Activated CD4-positive, alpha-beta T cell treated with anti-CD3 and anti-CD28 coated beads, Interleukin-2, Interleukin-4, amounts not matched to agents 100 ng/mL and 50 ng/mL, durations not matched to agents 16 hours and 8 hours (primary cell): ENCODE data around the gene XYLT1.

Experiments used
- DNase-seq: peaks from one replicate; pipeline ENCODE4 v3.0.0-alpha.2; 2020; ENCODE audit warnings: low spot score

XYLT1 gene

GRCh38 chr16:17101646-17102045 is 369.1 kb downstream of the XYLT1 start:
- DNase-seq: no peak

- no peak for DNase-seq
Observed at GRCh38 chr16:17098685-17099084, 372.1 kb downstream of the XYLT1 start.

GRCh38 chr16:17084130-17084529 is 386.6 kb downstream of the XYLT1 start:
- DNase-seq: no peak

- no peak for DNase-seq
Observed at GRCh38 chr16:17083628-17084027, 387.1 kb downstream of the XYLT1 start.

- no peak for DNase-seq
Observed at GRCh38 chr16:17082095-17082882, 388.5 kb downstream of the XYLT1 start.

- no peak for DNase-seq
Observed at GRCh38 chr16:17080105-17080504, 390.7 kb downstream of the XYLT1 start.

- DNase-seq: no peak
Observed at GRCh38 chr16:17078931-17079631, 391.7 kb downstream of the XYLT1 start.

- DNase-seq: no peak
Observed at GRCh38 chr16:17076818-17077498, 393.8 kb downstream of the XYLT1 start.

GRCh38 chr16:17076092-17076754 is 394.5 kb downstream of the XYLT1 start:
- DNase-seq: no peak

- no peak for DNase-seq
Observed at GRCh38 chr16:17072104-17072503, 398.7 kb downstream of the XYLT1 start.

GRCh38 chr16:17070882-17071592 is 399.7 kb downstream of the XYLT1 start:
- DNase-seq: peak; percentile 41

GRCh38 chr16:17069681-17070080 is 401.1 kb downstream of the XYLT1 start:
- no peak for DNase-seq

- DNase-seq: no peak
Observed at GRCh38 chr16:17068524-17068923, 402.2 kb downstream of the XYLT1 start.

- no peak for DNase-seq
Observed at GRCh38 chr16:17067882-17068281, 402.9 kb downstream of the XYLT1 start.

- no peak for DNase-seq
Observed at GRCh38 chr16:17063201-17064139, 407.3 kb downstream of the XYLT1 start.

- no peak for DNase-seq
Observed at GRCh38 chr16:17062676-17063075, 408.1 kb downstream of the XYLT1 start.

GRCh38 chr16:17061326-17061725 is 409.4 kb downstream of the XYLT1 start:
- no peak for DNase-seq

- DNase-seq: no peak
Observed at GRCh38 chr16:17058471-17058870, 412.3 kb downstream of the XYLT1 start.

GRCh38 chr16:17056666-17057065 is 414.1 kb downstream of the XYLT1 start:
- no peak for DNase-seq

- DNase-seq: no peak
Observed at GRCh38 chr16:17053536-17054160, 417.1 kb downstream of the XYLT1 start.
